GM21619 (cell line): ENCODE results near the gene DAGLA.

Source experiments
- ATAC-seq: cut with Tn5 transposase; IDR thresholded peaks from one replicate; pipeline ENCODE4 v1.9.1; 2021; ENCODE audit not compliant: unreplicated experiment

The DAGLA gene

GRCh38 chr11:61762798-61763197 lies 82.6 kb downstream of the DAGLA start:
- ATAC-seq, result no peak

- no peak for ATAC-seq
These were observed 83.9 kb downstream of the DAGLA start for GRCh38 chr11:61763930-61764605.

GRCh38 chr11:61764606-61765260 lies 84.5 kb downstream of the DAGLA start:
- no peak for ATAC-seq

DNA sequence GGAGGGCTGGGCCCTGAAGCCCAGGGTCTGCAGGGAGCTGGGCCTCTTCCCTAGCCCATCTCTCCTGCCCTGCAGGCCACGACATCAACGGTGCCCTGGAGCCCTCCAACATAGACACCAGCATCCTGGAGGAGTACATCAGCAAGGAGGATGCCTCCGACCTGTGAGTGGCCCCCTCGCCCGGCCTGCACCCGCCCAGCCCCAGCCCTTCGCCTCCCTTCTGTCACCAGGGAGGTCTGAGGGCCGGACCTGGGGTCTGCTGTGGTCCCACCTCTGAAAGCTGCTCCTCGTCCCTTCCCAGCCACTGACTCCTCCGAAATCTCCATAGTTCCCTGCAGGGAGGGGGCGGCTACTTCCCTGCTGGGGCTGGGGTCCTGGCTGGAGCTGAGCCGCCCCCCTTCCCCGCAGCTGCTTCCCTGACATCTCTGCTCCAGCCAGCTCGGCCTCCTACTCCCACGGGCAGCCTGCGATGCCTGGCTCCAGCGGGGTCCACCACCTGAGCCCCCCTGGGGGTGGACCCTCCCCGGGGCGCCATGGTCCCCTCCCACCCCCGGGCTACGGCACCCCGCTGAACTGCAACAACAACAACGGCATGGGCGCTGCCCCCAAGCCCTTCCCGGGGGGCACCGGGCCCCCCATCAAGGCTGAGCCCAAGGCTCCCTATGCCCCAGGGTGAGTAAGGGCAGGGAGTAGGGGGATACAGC lies 85.5 kb downstream of the DAGLA start:
- no peak for ATAC-seq

GRCh38 chr11:61766353-61766841 lies 86.2 kb downstream of the DAGLA start:
- ATAC-seq, result no peak

- no peak for ATAC-seq
These were observed 88.3 kb downstream of the DAGLA start for GRCh38 chr11:61768376-61769076.

- ATAC-seq, result no peak
These were observed 89.2 kb downstream of the DAGLA start for GRCh38 chr11:61769169-61769920.

DNA sequence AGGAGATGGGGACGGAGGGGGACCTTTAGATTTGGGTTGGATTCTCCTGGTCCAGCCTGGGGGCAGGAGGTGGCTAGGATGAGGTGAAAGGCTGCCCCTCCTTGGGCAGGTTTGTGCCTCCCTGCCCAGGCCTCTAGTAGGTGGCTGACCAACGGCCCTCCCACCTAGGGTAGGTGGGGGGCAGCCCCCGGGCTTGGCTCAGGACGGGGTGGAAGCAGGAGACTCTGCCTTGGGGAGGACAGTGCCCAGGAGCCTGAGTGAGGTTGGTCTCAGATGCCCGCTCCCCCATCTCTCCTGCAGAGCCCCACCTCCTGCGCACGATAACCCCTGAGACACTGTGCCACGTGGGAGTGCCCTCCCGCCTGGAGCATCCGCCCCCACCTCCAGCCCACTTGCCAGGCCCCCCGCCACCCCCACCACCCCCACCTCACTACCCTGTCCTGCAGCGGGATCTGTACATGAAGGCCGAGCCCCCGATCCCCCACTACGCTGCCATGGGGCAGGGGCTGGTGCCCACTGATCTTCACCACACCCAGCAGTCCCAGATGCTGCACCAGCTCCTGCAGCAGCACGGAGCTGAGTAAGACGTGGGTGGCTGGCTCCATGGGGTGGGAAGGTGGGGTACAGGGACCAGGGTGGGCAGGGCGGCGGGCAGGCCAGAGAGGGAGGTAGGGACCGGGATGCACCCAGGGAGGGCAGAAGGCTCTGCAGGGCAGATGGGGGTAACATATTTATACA lies 89.9 kb downstream of the DAGLA start:
- ATAC-seq, result no peak

DNA sequence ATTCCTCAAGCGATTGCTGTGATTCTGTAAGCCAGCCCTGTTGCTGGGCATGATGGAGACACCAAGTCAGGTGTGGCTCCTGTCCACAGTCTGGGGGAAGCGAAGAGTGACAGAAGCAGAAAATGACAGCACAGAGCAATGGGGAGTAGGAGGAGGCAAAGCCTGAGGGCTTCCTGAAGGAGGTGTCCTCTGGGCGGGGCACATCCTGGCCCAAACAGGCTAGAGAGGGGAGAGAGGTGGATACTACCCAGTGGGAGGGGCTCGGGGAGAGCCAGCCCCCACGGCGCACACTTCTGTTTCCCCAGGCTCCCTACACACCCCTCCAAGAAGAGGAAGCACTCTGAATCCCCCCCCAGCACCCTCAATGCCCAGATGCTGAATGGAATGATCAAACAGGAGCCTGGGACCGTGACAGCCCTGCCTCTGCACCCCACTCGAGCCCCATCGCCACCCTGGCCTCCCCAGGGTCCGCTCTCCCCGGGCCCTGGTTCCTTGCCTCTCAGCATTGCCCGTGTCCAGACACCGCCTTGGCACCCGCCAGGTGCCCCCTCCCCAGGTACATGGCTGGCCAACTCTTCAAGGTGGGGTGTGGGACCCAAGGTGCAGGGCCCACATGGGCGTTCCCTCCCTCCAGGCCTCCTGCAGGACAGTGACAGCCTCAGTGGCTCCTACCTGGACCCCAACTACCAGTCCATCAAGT lies 91.2 kb downstream of the DAGLA start:
- ATAC-seq, result no peak

- ATAC-seq, result no peak
These were observed 91.8 kb downstream of the DAGLA start for GRCh38 chr11:61771985-61772455.

DNA sequence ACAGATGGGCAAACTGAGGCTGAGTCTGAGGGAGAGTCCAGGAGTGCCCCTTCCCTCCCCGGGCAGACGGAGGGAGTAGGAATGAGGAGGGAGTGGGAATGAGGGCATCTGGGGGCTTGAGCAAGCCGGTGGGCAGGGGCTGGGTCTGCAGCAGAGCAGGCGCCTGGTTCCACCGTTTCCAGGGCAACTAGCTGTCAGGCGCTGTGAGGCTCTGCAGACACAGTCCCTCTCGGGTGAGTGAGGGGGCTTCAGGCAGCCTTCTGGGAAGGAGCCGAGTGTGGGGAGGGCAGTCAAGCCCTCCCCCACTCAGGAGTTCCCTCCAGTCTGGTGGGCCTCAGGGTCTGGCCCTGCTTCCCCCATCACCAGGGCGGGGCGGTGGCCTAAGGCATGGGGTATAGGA lies 93.2 kb downstream of the DAGLA start:
- no peak for ATAC-seq

GRCh38 chr11:61773809-61774208 lies 93.6 kb downstream of the DAGLA start:
- no peak for ATAC-seq

GRCh38 chr11:61774411-61774810 lies 94.2 kb downstream of the DAGLA start:
- no peak for ATAC-seq

DNA sequence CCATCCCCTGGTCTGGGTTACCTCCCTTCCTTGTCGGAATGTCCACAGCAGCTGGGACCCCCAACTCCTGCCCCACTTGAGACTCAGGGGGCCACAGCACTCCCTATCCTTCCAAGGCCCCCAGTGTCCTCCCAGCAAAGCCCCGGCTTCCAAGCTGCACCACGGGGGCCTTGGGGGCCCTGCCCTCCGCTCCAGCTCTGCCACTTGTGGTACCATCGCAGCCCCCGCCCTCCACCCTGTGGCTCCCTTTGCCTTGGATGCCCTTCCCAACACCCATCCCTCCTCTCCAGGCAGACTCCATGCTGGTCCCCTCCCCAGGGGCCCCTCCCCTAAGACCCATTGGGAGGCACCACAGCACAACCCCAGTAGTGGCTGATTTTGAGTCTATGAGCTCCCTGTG lies 94.9 kb downstream of the DAGLA start:
- no peak for ATAC-seq

GRCh38 chr11:61775606-61776554 lies 95.7 kb downstream of the DAGLA start:
- ATAC-seq, result peak; percentile 20

GRCh38 chr11:61776561-61777075 lies 96.4 kb downstream of the DAGLA start:
- ATAC-seq, result peak; percentile 46

GRCh38 chr11:61777234-61778090 lies 97.3 kb downstream of the DAGLA start:
- no peak for ATAC-seq
